Measurements from ENCODE around the gene TELO2. TPM values are rescaled to one million over a fixed set of nuclear protein-coding genes. Genes with fewer than 3 reads are reported as not detected.

TELO2 gene
- total RNA-seq, 1 experiment from 2014 or later: 65.4 TPM

- DNase-seq (ENCODE audit: low read depth, low spot score) (no peak), ATAC-seq (no peak)
- no TSS peak for BruUV-seq (replicated peaks)
- in situ Hi-C loops (cut with HindIII; ENCODE audit: low pct_unique_long_range_greater_than_20kb, low sequenced_read_pairs) (no loop called here), intact Hi-C loops (cut with micrococcal nuclease; ENCODE audit: unreplicated experiment) (no loop called here)
- CTCF ChIA-PET: no interaction called here
- POLR2A ChIA-PET: no interaction called here
- Histone ChIP-seq H3K9me3 (ENCODE audit: control insufficient read depth, insufficient read depth, low read depth, low read length) (no peaks in the 10 kb centered on the region), H3K36me3 (ENCODE audit: control insufficient read depth, insufficient read depth, low read length) (no peaks in the 10 kb centered on the region; the same call in 1 of the 2 replicates), H3K27me3 (ENCODE audit: control insufficient read depth, insufficient read depth, low read length) (no peaks in the 10 kb centered on the region), H3K27ac (ENCODE audit: low read length) (no peak overlapping the region), H3K4me1 (ENCODE audit: control insufficient read depth, insufficient read depth, low read length) (no peaks in the 10 kb centered on the region), H3K4me3 (ENCODE audit: low read depth in 2 of 2, low read length in 2 of 2) (no peak overlapping the region)
- no peak for TF ChIP-seq REST (IDR thresholded peaks at IDR 0.05; ENCODE audit: insufficient read depth in 1 of 2, low read depth in 2 of 2, low read length in 1 of 2)
- TF ChIP-seq CTCF (IDR thresholded peaks at IDR 0.05): no peak
- no peak for TF ChIP-seq POLR2AphosphoS5 (IDR thresholded peaks at IDR 0.05; ENCODE audit: low read depth, low read length)
- TF ChIP-seq SIN3A (IDR thresholded peaks at IDR 0.05; ENCODE audit: borderline replicate concordance, insufficient read depth, low read depth, low read length): no peak
- TF ChIP-seq TCF7L2 (IDR thresholded peaks at IDR 0.05; ENCODE audit: low read depth, low read length): no peak
These were observed 40.6 kb upstream of the TELO2 start for GRCh38 chr16:1452530-1452929.

GRCh38 chr16:1453316-1453715, 39.8 kb upstream of the TELO2 start:
- Histone ChIP-seq H3K27ac (ENCODE audit: low read length) (no peak overlapping the region), H3K36me3 (ENCODE audit: control insufficient read depth, insufficient read depth, low read length) (no peaks in the 10 kb centered on the region; the same call in 1 of the 2 replicates), H3K4me3 (ENCODE audit: low read depth in 2 of 2, low read length in 2 of 2) (no peak overlapping the region), H3K27me3 (ENCODE audit: control insufficient read depth, insufficient read depth, low read length) (no peaks in the 10 kb centered on the region), H3K9me3 (ENCODE audit: control insufficient read depth, insufficient read depth, low read depth, low read length) (no peaks in the 10 kb centered on the region), H3K4me1 (ENCODE audit: control insufficient read depth, insufficient read depth, low read length) (no peaks in the 10 kb centered on the region)
- ChIA-PET POLR2A (no interaction called here), CTCF (no interaction called here)
- no peak for DNase-seq (ENCODE audit: low read depth, low spot score)
- intact Hi-C loops (cut with micrococcal nuclease; ENCODE audit: unreplicated experiment): no loop called here
- BruUV-seq (replicated peaks): no TSS peak
- in situ Hi-C loops (cut with HindIII; ENCODE audit: low pct_unique_long_range_greater_than_20kb, low sequenced_read_pairs): no loop called here
- ATAC-seq: no peak
- TF ChIP-seq SIN3A (IDR thresholded peaks at IDR 0.05; ENCODE audit: borderline replicate concordance, insufficient read depth, low read depth, low read length) (no peak), CTCF (IDR thresholded peaks at IDR 0.05) (no peak), POLR2AphosphoS5 (IDR thresholded peaks at IDR 0.05; ENCODE audit: low read depth, low read length) (no peak), REST (IDR thresholded peaks at IDR 0.05; ENCODE audit: insufficient read depth in 1 of 2, low read depth in 2 of 2, low read length in 1 of 2) (no peak)
